Smooth muscle cell of the brain vasculature (primary cell): Measurements from ENCODE around the gene ZNF385C.
"Not testable (repeated sequence)": the region's sequence is repeated elsewhere in the genome, so short reads cannot be mapped to it uniquely, and the experiment has no call there.

Experiments used
- DNase-seq: peaks from one replicate; pipeline ENCODE4 v3.0.0-alpha.2; 2012; ENCODE audit warnings: low read depth, low spot score

The ZNF385C gene, protein sequence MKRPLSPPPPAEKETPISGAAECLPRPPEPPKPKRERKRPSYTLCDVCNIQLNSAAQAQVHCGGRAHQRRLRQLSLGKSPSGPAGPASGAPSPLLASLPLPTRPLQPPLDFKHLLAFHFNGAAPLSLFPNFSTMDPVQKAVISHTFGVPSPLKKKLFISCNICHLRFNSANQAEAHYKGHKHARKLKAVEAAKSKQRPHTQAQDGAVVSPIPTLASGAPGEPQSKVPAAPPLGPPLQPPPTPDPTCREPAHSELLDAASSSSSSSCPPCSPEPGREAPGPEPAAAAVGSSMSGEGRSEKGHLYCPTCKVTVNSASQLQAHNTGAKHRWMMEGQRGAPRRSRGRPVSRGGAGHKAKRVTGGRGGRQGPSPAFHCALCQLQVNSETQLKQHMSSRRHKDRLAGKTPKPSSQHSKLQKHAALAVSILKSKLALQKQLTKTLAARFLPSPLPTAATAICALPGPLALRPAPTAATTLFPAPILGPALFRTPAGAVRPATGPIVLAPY

DNA sequence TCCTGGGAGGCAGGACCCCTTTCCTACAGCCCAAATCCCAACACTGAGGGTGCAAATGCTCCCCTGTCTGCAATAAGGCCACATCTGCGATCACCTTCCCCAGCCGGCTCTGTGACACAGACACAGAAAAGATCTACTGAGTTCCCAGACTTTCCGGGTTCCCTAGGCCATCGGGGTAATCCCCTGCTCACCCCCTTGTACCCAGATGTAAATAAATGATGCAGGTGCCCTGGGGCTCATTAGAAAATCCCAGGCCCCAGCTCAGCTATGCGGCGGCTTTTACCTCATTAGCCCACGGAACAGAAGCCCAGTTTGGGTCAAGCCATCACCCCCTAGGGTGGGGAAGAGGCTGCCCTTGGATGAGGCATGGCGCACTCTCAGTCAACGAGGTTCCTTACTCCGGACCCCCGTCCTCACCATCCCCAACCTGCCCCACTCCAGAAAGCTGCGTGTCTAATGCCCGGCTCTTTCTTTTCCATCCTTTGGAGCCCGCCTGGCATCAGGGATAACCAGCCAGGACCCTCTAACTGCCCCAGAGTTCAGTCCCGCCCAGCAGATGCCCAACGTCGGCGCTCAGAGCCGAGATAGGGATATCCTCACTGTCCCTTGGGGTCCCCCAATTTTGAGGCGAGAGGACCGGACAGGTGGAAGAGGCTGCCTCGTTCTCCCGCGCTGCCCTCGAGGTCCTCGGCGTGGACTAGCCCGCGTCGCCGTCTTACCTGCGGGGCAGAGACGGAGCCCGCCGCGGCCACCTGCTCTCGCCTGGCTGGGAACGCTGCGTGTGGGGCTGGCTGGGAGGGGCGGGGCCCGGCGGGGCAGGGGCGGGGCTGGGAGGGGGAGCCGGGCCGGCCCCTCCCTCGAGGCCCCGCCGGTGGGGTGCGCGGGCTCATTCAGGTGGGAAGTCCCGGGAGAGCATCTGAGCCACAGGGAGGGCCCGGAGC, at the start of gene ZNF385C:
Gene ZNF385C (minus strand): TSS at position 783 of the 941 bp plus-strand sequence. CDS start 35,417 bp downstream, outside the sequence.
- no peak for DNase-seq

DNA sequence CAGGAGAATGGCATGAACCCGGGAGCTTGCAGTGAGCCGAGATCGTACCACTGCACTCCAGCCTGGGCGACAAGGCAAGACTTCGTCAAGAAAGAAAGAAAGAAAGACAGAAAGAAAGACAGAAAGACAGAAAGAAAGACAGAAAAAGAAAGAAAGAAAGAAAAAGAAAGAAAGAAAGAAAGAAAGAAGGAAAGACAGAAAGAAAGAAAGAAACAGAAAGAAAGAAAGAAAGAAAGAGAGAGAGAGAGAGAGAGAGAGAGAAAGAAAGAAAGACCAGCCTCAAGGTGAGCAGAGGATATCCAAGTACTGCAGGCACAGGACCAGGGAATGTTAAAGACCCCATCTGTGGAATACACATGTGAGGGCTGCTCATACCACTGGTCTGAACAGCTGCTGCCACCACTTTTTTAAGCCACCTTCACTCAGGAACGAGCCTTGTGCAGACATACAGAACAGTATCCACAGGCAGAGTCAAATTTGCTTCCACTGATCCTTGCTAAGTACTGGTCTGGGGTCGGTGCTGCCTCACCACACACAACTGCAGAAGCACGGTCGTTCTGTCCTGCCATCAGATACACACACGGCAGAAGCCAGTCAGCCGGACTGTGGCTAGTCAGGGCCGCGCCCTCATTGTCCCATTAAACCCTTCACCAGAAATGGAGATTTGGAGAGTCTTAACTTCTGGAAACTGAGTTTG, 48.8 kb upstream of the ZNF385C start:
- no peak for DNase-seq

DNA sequence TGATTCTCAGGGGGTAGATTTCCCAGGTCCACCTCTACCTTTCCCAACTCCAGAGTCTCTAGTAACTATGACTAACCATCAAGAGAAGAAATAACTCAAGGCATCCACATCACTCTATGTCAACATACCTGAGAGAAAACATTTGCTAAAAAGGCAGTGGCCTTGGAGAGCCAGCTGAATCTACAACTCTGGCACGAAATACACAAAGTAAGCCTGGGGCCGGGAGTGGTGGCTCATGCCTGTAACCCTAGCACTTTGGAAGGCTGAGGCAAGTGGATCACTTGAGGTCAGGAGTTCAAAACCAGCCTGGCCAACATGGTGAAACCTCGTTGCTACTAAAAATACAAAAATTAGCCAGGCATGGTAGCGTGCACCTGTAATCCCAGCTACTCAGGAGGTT, 44.9 kb upstream of the ZNF385C start:
- not testable (repeated sequence) for DNase-seq

DNA sequence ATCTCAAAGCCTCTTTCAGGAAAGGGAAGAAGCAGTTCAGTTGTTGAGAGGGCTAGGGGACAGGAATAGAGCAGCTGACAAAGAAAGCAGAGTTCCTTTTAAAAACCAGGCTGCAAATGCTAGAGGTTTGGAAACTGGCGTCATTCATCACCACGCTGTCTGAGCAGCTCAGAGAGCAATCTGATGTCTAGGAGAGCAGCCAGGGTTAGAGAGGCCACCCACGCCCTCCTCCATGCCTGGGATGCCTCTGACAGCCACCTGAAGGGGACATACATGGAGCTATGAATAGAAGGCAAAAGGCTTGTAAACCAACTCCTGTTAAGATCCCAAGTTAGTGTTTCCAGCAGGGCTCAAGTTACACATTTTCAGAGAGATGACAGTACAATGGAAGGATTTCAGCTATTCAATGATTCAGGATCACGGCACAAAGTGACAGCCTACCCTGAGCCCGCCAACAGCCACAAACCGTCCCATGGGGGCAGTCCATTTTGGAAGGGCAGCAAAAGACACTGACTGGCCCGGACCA, 44.2 kb upstream of the ZNF385C start:
- no peak for DNase-seq

DNA sequence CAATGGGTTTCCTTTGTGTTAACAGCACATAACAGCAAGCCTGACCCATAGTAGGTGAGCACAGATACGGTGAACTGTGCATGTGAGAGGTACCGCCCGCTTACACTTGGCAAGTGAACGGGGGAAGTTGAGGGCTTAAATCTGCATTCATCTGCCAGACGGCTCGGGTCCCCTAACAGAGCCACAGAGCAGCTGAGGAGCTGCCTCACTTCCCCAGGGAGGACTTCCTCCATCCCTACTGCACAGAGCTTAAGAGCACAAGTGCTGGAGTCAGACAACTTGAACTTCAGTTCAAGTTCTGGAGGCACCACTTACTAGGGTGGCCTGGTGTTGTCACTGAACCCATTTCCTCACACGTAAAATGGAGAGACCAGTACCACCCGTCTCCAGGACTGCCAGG, 43.1 kb upstream of the ZNF385C start:
- no peak for DNase-seq

DNA sequence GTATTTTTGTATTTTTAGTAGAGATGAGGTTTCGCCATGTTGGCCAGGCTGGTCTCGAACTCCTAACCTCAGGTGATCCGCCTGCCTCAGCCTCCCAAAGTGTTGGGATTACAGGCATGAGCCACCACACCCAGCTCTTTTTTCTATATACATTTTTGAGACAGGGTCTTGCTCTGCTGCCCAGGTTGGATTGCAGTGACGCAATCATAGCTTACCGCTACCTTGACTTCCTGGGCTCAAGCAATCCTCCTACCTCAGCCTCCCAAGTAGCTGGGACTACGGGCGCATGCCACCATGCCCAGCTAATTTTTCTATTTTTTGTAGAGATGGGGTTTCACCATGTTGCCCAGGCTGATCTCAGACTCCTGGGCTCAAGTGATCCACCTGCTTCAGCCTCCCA, 42.4 kb upstream of the ZNF385C start:
- DNase-seq: not testable (repeated sequence)

DNA sequence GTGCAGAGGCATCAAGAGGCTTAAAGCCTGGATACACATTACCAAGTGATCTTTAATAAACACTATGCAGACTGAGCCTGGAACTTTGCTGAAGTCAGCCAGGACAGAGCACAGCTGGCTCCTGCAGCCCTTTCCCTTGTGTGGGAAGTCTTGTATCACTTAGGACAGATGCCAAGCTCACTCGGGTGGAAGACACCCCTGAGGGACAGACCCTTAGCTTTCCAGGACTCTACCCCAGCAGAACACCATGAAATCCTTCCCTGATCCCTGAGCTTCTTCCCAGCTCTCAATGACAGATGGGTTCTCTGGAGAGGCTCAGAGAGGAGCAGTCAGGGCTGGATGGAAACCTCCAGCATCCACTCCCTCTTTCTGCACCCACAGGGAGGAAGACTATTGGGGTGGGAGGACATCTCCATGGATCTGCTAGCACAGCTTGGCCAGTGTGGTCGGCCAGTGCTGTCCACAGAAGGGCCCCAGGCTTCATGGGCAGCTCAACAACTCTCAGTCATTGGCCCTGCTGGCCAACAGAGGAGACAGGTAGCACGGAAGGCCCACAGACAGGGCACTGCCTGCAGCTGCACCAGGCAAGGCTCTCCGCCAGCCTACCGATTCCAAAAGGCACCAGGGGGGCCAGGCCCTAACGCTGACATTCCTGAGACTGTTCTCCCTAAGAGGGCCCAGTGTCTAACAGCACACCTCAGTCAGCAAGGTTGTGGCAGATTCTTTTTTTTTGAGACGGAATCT, 40.6 kb upstream of the ZNF385C start:
- no peak for DNase-seq

DNA sequence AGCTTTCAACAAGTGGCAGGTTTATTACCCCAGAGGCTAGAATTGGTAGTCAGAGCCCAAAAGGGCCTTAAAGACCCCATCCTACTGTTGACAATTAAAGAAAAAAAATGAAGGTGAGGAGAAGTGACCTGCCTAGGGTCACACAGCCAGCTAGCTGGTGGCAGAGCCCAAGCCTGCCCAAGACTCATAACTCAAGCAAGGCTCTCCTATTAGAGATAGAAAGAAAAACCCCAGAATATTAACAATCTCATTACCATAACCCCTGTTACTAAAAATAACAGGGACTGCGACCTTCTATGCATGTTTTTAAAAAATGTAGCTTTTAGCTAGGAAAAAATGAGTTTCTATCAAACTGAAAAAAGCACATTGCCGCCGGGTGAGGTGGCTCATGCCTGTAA, 38.4 kb upstream of the ZNF385C start:
- no peak for DNase-seq

DNA sequence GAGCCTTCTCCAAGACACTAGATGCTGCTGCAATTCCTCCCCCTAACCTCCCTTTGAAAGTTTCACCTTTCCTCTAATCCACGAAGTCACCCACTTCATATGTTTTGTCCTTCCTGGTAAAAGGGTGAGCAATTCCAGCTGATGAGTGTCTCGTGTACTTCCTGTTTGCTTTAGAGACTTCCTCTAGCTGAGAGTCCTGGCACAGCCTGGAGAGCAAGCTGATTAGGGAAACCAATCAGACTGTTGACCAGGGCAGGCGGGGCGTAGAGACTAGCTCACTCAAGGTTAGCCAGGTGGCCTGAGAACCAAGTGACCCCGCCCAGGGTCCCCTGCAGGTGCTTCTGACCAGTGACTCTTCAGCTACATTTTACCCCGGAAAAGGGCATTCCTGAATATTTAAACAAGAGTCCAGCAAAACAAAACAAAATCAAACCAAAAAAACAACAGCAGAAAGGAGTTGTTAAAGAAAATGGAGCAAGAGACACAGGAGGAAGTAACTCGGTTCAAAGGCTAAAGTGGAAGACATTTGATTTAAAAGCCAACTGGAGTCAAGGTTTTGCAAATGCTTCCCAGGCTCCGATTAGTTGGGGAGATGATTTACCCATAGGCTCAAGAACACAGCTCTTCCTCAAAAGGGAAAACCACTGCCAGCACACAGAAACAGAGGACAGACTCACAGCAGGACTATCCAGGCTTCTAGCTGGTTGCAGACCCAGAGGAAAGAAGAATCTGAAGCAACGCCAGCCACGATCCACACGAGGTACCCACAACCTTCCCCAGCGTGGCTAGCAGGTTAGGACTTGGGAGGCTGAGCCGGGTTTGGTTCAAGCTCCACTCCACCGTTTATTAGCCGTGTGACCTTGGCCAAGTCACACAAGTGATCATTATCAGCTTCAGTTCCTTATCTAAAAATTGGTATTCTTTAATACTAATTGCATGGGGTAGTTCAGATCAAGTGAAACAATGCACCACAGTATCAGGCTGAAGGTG, 37.7 kb upstream of the ZNF385C start:
- DNase-seq: no peak

DNA sequence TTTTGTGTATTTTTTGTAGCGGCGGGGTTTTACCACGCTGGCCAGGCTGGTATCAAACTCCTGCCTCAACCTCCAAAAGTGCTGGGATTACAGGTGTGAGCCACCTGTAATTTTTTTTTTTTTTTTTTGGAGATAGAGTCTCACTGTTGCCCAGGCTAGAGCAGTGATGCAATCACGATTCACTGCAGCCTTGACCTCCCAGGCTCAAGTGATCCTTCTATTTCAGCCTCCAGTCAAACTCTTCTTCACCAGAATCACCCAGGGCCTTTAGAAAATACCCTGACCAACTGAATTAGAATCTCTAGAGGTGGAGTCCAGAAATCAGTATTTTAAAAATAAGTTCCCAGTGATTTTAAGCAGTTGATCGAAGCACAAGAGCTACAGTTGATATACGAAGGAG, 36.9 kb upstream of the ZNF385C start:
- no peak for DNase-seq

DNA sequence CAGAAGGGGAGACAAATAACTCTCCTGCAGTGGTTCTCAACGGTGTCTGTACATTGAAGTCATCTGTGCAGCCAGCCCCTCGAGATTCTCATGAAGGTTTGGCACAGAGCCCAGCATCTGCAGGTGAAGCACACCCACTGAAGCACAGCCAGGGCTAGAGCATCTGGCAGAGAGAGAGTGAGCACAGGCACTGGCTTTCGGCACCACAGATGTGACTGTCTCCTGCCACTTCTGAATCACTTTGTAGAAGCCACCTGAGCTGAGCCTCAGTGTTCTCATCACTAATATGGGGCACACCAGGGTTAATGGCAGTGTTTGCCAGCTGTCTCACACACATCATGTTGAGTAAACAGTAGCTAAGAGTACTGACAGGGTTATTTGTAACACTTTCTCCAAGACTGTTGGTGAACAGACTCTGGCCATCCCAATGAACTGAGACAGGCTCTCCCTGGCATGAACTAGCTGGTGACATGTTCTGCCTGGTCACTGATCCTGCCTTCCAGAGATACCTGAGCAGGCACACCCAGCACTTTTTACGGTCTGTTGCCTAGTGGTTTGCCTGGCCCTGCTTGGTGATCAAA, 35.3 kb upstream of the ZNF385C start:
- no peak for DNase-seq

DNA sequence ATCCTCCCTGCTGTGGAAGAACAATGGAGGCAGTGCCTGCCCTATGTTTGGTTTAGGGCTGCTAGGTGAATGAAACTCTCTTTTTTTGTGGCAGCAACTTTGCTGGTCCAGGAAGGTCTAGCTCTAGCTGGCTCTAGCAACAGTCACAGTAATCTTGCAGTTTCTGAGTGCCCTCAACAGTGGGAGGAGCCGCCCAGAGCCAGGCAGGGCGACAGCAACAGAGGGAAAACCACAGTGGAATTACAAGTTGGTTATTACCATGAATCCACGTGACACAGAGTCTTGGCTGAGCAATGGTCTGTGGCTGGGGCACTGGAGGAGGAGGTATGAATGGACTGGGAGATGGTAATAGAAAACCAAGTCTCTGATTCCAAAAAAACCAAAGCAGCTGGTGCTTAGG, 34.7 kb upstream of the ZNF385C start:
- no peak for DNase-seq

DNA sequence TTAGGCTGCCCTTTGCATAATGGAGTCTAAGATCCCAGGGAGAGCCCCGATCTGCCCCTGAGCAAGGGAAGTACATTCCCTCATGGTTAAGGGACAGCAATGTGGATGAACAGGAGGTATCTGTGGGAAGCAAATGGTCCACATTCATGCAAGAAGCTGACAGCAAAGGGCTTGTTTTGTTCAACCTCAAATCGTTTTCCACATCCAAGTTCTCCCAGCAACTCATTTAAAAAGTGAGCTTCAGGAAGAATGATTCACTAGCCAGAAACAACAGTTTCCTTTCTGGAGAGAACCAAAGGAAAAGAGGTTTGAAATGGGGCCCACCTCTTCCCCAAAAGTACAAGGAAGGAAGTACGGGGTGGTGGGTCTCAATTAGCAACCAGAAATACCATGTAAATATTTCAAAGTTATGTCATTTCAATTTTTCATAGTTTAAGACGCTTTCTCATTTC, 33.7 kb upstream of the ZNF385C start:
- no peak for DNase-seq

DNA sequence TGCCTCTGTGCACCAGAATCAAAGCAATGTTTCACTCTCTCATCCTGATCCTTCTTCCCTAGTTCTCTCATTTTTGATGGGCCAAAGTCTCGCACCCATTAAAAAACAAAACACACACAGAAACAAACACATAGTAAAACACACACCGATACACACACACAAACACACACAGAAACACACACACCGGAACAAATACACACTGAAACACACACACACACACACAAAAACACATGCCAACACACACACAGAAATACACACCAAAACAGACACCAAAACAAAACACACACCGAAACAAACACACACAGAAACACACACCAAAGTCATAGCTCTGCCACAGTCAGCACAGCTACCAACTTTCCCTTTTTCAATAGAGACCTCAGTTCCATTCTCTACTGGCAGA, 33.0 kb upstream of the ZNF385C start:
- DNase-seq: no peak

DNA sequence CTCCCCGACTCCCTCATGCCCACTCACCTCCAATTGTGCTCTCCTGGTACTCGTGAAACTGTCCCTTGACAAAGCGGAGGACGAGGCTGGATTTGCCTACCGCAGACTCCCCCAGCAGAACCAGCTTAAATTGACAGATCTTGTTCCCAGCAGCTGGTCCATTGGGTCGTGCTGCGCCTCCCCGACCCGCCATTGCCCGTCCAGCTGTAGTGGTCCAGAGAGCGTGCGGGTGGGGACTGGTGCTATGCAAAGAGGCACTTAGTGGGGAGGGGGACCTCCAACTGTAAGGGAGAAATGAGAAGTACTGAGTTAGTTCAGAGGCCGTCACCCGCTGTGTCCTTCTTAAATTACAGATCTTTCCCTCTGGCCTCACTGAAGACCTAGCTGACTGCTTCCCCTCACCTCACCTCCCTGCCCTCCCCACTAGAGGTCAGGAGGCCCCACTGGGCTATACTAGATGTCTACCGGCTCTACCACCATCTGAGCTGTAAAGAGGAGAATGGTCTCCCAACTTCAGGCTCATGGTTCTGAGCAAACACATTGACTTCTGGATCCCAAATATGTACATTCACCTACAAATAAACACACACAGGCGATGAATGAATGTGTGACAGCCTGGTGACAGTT, 32.1 kb upstream of the ZNF385C start:
- DNase-seq: no peak

DNA sequence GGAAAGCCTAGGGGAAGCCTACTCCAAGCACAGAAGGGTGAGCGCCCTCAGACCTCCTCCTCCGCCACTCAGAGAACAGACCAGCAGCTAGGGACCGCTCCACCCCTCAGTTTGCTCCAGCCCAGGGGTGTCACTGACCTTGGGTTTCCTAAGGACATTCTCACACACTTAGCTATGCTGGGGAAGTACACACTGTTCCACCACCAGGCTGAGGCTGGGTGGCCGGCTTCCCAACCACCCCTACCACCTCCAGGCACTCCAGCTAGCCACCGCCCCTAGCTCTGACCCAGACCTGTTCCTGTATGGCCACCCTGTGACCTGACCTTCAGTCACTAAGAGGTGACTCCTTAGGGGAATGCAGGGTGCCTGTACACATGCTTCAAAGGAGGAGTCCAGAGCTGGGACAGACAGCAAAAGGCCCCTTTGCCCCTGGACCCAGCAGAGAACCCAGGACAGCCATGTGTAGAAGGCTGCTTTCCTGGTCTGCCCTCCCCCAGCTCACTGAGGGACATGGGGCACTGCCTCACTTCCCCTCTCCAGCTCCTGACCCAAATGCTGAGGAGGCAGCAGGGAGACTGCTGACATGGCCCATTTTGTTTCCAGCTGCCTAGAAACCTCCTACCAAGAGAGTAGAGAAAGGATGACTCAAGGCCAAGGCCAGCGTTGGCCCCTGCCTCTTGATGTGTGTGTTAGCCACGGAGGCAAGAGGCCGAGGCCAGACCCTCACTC, 31.0 kb upstream of the ZNF385C start:
- DNase-seq: no peak

DNA sequence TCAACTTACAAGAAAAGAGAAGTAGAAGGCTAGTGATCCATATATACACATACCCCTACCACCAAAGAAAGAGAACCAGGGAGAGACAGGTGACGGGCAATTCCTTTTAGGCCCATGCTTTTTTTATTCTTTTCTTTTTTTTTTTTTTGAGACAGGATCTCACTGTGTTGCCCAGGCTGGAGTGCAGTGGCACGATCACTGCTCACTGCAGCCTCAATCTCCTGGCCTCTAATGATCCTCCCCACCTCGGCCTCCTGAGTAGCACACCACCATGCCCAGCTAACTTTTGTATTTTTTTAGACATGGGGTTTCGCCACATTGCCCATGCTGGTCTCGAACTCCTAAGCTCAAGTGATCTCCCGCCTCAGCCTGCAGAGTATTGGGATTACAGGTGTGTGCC, 29.1 kb upstream of the ZNF385C start:
- no peak for DNase-seq

DNA sequence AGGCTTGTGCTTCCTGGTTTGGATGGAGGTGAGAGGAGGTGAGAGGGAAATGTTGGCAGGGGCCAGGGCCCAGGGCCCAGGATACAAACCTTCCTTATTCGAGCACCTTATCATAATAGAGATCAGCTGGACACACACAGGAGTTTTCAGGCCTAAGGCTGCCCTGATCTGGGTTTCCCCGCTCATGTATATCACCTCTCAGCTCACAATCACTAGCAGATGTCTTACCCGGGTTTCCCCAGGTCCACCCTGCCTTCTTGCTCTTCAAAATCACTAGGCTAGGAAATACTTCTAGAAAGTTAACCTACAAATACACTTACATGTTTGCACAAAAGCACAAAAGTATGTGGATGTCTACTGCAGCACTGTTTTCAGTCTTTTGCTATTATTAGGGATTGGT, 28.6 kb upstream of the ZNF385C start:
- no peak for DNase-seq
